Tibial artery (tissue), 4 donors: Measurements from ENCODE around the gene CENPE.
"Not testable (repeated sequence)": the region's sequence is repeated elsewhere in the genome, so short reads cannot be mapped to it uniquely, and the experiment has no call there.

Source experiments
- DNase-seq, 2 donors: peaks; one replicate each; pipeline ENCODE4 v3.0.0-alpha.2; 2019
- H3K27ac ChIP-seq, 2 donors: fragments of 200-600 bp; sonication (generic) in 1 of 2; 1 replicate in 1 of 2; 2 replicates in 1 of 2; pipeline ENCODE4 v1.5.1; 2018 to 2019; ENCODE audit warnings: mild to moderate bottlenecking in 1 of 2
- H3K27me3 ChIP-seq, 2 donors: fragments of 200-600 bp; sonication (generic) in 1 of 2; one replicate each; pipeline versions ENCODE4 v1.5.1 to v1.6.0; 2016 to 2019
- H3K36me3 ChIP-seq, 3 donors: fragments of 200-600 bp; sonication (generic) in 2 of 3; one replicate each; pipeline ENCODE4 v1.5.1; 2016 to 2019; ENCODE audit warnings: mild to moderate bottlenecking in 2 of 3
- H3K4me1 ChIP-seq, 4 donors: fragments of 200-600 bp; sonication (generic) in 2 of 4; 1 replicate in 3 of 4; 2 replicates in 1 of 4; pipeline ENCODE4 v1.5.1; 2016 to 2019
- H3K4me3 ChIP-seq, 2 donors: fragments of 200-600 bp; sonication (generic) in 1 of 2; 1 replicate in 1 of 2; 2 replicates in 1 of 2; pipeline ENCODE4 v1.5.1; 2018 to 2019; ENCODE audit warnings: mild to moderate bottlenecking in 2 of 2
- H3K9me3 ChIP-seq, 3 donors: fragments of 200-600 bp; sonication (generic) in 1 of 3; one replicate each; pipeline ENCODE4 v1.5.1; 2016 to 2019
- intact Hi-C: fragments of 100-400 bp; cut with DNase I; formaldehyde crosslinking; loops from one replicate; pipeline ENCODE4 v1.15.0; 2023; ENCODE audit warnings: low total_unique reads
- TF ChIP-seq, protein P1 (sequence below), 2 experiments: fragments of 200-600 bp in 1 of 2; fragments of 450-650 bp in 1 of 2; IDR thresholded peaks; one replicate each; pipeline ENCODE4 v1.5.1; 2017 to 2019; ENCODE audit warnings: antibody characterized with exemption in 2 of 2, mild to moderate bottlenecking in 1 of 2, moderate library complexity in 1 of 2

The CENPE gene, protein sequence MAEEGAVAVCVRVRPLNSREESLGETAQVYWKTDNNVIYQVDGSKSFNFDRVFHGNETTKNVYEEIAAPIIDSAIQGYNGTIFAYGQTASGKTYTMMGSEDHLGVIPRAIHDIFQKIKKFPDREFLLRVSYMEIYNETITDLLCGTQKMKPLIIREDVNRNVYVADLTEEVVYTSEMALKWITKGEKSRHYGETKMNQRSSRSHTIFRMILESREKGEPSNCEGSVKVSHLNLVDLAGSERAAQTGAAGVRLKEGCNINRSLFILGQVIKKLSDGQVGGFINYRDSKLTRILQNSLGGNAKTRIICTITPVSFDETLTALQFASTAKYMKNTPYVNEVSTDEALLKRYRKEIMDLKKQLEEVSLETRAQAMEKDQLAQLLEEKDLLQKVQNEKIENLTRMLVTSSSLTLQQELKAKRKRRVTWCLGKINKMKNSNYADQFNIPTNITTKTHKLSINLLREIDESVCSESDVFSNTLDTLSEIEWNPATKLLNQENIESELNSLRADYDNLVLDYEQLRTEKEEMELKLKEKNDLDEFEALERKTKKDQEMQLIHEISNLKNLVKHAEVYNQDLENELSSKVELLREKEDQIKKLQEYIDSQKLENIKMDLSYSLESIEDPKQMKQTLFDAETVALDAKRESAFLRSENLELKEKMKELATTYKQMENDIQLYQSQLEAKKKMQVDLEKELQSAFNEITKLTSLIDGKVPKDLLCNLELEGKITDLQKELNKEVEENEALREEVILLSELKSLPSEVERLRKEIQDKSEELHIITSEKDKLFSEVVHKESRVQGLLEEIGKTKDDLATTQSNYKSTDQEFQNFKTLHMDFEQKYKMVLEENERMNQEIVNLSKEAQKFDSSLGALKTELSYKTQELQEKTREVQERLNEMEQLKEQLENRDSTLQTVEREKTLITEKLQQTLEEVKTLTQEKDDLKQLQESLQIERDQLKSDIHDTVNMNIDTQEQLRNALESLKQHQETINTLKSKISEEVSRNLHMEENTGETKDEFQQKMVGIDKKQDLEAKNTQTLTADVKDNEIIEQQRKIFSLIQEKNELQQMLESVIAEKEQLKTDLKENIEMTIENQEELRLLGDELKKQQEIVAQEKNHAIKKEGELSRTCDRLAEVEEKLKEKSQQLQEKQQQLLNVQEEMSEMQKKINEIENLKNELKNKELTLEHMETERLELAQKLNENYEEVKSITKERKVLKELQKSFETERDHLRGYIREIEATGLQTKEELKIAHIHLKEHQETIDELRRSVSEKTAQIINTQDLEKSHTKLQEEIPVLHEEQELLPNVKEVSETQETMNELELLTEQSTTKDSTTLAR (N-terminal part only)

DNA sequence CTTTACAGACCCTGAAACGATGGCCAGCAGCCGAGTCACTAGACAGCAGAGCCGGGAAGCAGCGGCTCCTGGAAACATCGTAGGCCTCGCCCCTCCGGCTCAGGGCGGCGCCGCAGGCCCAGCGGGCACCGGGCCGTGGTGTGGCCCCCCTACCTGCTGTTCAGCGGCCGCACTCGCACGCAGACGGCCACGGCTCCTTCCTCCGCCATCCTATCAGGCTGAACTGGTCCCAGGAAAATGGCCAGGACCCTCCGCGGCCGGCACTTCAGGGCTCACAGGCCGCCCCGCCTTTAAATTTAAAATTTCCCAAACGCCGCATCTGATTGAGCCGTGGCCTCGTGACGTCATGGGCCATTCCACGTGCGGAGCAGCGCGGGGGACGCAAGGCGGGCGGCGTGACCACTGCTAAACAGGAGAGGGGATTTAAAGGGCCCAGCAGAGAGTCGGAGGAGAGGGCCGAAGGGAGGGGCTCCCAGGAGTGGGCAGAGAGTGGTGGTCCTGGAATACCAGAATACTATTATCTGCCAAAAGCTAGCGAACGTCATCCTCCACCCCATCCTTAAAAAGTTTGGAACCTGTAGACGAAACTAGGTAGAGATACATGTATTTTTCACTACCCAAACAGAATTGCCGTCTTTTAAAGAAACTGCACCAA lies at the start of gene CENPE:
TSS of gene CENPE (minus strand) at position 233 of the 655 bp plus-strand sequence. CDS start at position 209, 24 bp downstream.
- H3K36me3 ChIP-seq, result no peaks in the 10 kb centered on the region
- peak within 1 kb of the TSS; percentile 67 to 78 for H3K4me3 ChIP-seq
- H3K27me3 ChIP-seq, result no peaks in the 10 kb centered on the region
- intact Hi-C loops, result no loop called here
- H3K4me1 ChIP-seq, result peaks cover 4 to 6% (median 5%) of the 10 kb centered on the region in 4 donors
- peak within 1 kb of the TSS; percentile 66 to 70 for H3K27ac ChIP-seq
- DNase-seq, result peak; percentile 83 to 90
- H3K9me3 ChIP-seq, result no peaks in the 10 kb centered on the region
- TF ChIP-seq, protein P1, sequence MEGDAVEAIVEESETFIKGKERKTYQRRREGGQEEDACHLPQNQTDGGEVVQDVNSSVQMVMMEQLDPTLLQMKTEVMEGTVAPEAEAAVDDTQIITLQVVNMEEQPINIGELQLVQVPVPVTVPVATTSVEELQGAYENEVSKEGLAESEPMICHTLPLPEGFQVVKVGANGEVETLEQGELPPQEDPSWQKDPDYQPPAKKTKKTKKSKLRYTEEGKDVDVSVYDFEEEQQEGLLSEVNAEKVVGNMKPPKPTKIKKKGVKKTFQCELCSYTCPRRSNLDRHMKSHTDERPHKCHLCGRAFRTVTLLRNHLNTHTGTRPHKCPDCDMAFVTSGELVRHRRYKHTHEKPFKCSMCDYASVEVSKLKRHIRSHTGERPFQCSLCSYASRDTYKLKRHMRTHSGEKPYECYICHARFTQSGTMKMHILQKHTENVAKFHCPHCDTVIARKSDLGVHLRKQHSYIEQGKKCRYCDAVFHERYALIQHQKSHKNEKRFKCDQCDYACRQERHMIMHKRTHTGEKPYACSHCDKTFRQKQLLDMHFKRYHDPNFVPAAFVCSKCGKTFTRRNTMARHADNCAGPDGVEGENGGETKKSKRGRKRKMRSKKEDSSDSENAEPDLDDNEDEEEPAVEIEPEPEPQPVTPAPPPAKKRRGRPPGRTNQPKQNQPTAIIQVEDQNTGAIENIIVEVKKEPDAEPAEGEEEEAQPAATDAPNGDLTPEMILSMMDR (IDR thresholded peaks at IDR 0.05), result no peak

DNA sequence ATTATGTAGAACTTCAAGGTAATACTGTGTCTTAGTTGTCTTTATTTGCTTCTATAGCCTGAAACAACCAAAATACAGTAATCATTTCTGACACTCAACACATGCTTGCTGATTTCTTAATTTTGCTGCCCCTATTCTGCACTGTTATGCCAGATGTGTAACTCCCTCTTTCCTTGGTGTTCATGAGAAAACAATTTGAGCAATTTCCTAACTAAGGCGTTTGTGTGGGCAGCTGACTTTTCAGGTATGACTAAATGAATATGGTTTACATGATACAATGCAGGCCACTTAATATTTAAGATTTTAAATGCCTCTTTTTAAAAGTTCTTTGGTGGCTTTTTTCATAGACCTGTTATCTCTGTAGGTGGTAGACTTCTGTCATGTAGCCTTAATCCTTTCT lies 46.1 kb upstream of the CENPE start:
- Histone ChIP-seq H3K36me3 (no peaks in the 10 kb centered on the region), H3K9me3 (peaks cover 0 to 7% (median 7%) of the 10 kb centered on the region in 3 donors), H3K27me3 (no peaks in the 10 kb centered on the region), H3K4me3 (no peak overlapping the region), H3K27ac (no peak overlapping the region), H3K4me1 (no peaks in the 10 kb centered on the region)
- no peak for DNase-seq
- intact Hi-C loops, result no loop called here
- TF ChIP-seq, protein P1 (IDR thresholded peaks at IDR 0.05), result no peak

DNA sequence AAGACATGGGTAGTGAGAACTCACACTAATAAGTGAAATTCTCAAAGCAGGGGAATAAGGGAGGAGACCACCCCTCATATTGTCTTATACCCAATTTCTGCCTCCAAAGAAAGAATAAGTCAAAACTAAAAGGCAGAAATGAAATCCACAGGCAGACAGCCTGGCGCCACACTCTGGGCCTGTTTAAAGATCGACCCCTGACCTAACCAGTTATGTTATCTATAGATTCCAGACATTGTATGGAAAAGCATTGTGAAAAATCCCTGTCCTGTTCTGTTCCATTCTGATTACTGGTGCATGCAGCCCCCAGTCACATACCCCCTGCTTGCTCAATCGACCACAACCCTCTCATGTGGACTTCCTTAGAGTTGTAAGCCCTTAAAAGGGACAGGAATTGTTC lies 32.8 kb upstream of the CENPE start:
- intact Hi-C loops, H3K27ac ChIP-seq, H3K4me3 ChIP-seq, H3K36me3 ChIP-seq, H3K27me3 ChIP-seq, DNase-seq, H3K4me1 ChIP-seq, H3K9me3 ChIP-seq: not testable (repeated sequence)

DNA sequence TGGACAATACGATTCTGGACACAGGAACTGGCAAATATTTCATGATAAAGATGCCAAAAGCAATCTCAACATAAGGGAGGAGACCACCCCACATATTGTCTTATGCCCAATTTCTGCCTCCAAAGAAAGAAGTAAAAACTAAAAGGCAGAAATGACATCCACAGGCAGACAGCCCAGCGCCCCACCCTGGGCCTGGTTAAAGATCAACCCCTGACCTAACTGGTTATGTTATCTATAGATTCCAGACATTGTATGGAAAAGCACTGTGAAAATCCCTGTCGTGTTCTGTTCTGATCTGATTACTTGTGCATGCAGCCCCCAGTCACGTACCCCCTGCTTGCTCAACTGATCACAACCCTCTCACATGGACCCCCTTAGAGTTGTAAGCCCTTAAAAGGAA lies 25.4 kb upstream of the CENPE start:
- H3K27ac ChIP-seq, H3K4me3 ChIP-seq, DNase-seq, H3K36me3 ChIP-seq, H3K27me3 ChIP-seq, intact Hi-C loops, H3K9me3 ChIP-seq, H3K4me1 ChIP-seq: not testable (repeated sequence)

DNA sequence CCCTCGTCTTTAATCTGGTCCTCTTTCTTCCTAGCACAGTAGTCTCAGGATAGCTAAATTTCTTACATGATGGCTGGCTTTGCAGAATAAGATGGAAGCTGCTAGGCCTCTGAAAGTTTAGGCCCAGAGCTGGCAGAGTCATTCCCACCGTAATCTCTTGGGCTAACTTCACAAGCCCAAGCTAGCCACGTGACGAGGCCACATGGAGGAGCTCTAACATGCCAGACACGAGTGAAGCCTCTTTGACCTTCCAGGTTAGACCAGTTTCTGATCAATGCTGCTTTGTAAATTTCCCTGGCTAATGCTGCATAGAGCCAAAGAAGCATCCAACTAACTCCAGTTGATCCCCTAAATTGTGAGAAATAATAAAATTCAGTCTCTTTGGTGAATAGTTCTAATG lies 9.5 kb upstream of the CENPE start:
- H3K4me3 ChIP-seq, result no peak overlapping the region
- no peaks in the 10 kb centered on the region for H3K36me3 ChIP-seq
- intact Hi-C loops, result no loop called here
- H3K4me1 ChIP-seq, result no peaks in the 10 kb centered on the region
- no peak for DNase-seq
- no peaks in the 10 kb centered on the region for H3K9me3 ChIP-seq
- no peak overlapping the region for H3K27ac ChIP-seq
- TF ChIP-seq, protein P1 (IDR thresholded peaks at IDR 0.05), result no peak
- no peaks in the 10 kb centered on the region for H3K27me3 ChIP-seq

DNA sequence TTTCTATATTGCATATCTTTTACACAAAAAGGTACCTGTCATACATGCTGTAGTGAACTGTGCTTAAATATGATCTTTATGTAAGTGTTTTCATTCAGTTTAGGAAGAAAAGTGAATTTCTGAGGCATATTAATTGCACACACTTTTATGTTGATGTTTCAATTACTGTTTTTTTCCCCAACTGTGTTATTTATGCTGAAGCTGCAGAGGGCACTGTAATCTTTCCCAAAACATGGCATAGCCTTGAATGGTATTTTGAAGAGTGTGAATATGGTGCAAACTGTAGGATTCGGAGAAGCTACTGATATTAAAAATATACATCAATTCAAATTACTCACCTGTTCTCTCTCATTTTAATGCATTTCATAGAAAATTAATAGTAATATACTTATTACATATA lies 6.0 kb upstream of the CENPE start:
- TF ChIP-seq, protein P1 (IDR thresholded peaks at IDR 0.05), result no peak
- Histone ChIP-seq H3K27me3 (no peaks in the 10 kb centered on the region), H3K27ac (no peak overlapping the region), H3K9me3 (no peaks in the 10 kb centered on the region), H3K4me1 (no peaks in the 10 kb centered on the region), H3K4me3 (no peak overlapping the region), H3K36me3 (no peaks in the 10 kb centered on the region)
- intact Hi-C loops, result no loop called here
- DNase-seq, result no peak
